ENCODE results near the gene ATXN1L. TPM values are rescaled to one million over a fixed set of nuclear protein-coding genes. Genes with fewer than 3 reads are reported as not detected.

ATXN1L gene
- total and polyA plus RNA-seq, 10 donors: 3.1 to 37.5 (median 28.0) TPM

GRCh38 chr16:71878911-71879310 lies 33.1 kb downstream of the ATXN1L start:
- no peak for DNase-seq
- intact Hi-C loops (cut with DNase I; ENCODE audit: low total_unique reads): no loop called here
- 61 to 83% (median 74%) methylated on average over 4 of the region's 4 CpGs for WGBS, 5 donors
- Histone ChIP-seq H3K4me3 (no peak overlapping the region), H3K27ac (no peak overlapping the region), H3K36me3 (peaks cover 0 to 64% (median 17%) of the 10 kb centered on the region in 6 donors), H3K9me3 (no peaks in the 10 kb centered on the region), H3K27me3 (replicated peaks in 1 of 7) (no peaks in the 10 kb centered on the region), H3K4me1 (peaks cover 27 to 42% (median 37%) of the 10 kb centered on the region in 6 donors)
- no peak for TF ChIP-seq POLR2A (IDR thresholded peaks at IDR 0.05)

- TF ChIP-seq CTCF (IDR thresholded peaks at IDR 0.05 in 8 of 11, conservative IDR thresholded peaks at IDR 0.05 in 3 of 11) (no peak), POLR2A (IDR thresholded peaks at IDR 0.05) (no peak), POLR2AphosphoS5 (IDR thresholded peaks at IDR 0.05) (no peak)
- Histone ChIP-seq H3K9me3 (no peaks in the 10 kb centered on the region), H3K4me3 (peak overlapping the region in 1 of 8 donors; percentile 99), H3K27ac (peak overlapping the region in 4 of 8 donors; percentile 92 to 97 (median 95)), H3K36me3 (peaks cover 0 to 51% (median 14%) of the 10 kb centered on the region in 6 donors), H3K4me1 (peaks cover 31 to 50% (median 44%) of the 10 kb centered on the region in 6 donors), H3K27me3 (replicated peaks in 1 of 7) (no peaks in the 10 kb centered on the region)
- intact Hi-C loops (cut with DNase I; ENCODE audit: low total_unique reads): no loop called here
- DNase-seq: no peak
- 30 to 43% (median 41%) methylated on average over 4 of the region's 4 CpGs for WGBS, 5 donors
Measured at GRCh38 chr16:71880176-71880575, 34.4 kb downstream of the ATXN1L start.

- Histone ChIP-seq H3K27me3 (replicated peaks in 1 of 7) (no peaks in the 10 kb centered on the region), H3K4me3 (peak overlapping the region; percentile 64 to 99 (median 90)), H3K4me1 (peaks cover 31 to 56% (median 48%) of the 10 kb centered on the region in 6 donors), H3K9me3 (no peaks in the 10 kb centered on the region), H3K27ac (peak overlapping the region; percentile 78 to 97 (median 92)), H3K36me3 (peaks cover 0 to 26% (median 3%) of the 10 kb centered on the region in 6 donors)
- DNase-seq: no peak
- 6 to 11% (median 8%) methylated on average over 9 of the region's 9 CpGs for WGBS, 5 donors
- intact Hi-C loops (cut with DNase I; ENCODE audit: low total_unique reads): no loop called here
- TF ChIP-seq POLR2A (IDR thresholded peaks at IDR 0.05) (no peak), CTCF (IDR thresholded peaks at IDR 0.05 in 8 of 11, conservative IDR thresholded peaks at IDR 0.05 in 3 of 11) (peak; percentile 88 to 98 (median 94)), POLR2AphosphoS5 (IDR thresholded peaks at IDR 0.05) (no peak)
Measured at GRCh38 chr16:71882505-71883167, 36.9 kb downstream of the ATXN1L start.

GRCh38 chr16:71883168-71883848 lies 37.5 kb downstream of the ATXN1L start:
- intact Hi-C loops (cut with DNase I; ENCODE audit: low total_unique reads): no loop called here
- H3K4me1 ChIP-seq: peaks cover 31 to 56% (median 48%) of the 10 kb centered on the region in 6 donors
- peaks cover 0 to 22% (median 3%) of the 10 kb centered on the region in 6 donors for H3K36me3 ChIP-seq
- peak; percentile 91 for DNase-seq
- TF ChIP-seq CTCF (IDR thresholded peaks at IDR 0.05 in 8 of 11, conservative IDR thresholded peaks at IDR 0.05 in 3 of 11) (peak in 4 of 11 experiments; percentile 43 to 65 (median 52)), POLR2AphosphoS5 (IDR thresholded peaks at IDR 0.05) (no peak)
- H3K9me3 ChIP-seq: no peaks in the 10 kb centered on the region
- peak overlapping the region; percentile 78 to 97 (median 92) for H3K27ac ChIP-seq
- peak overlapping the region; percentile 64 to 99 (median 90) for H3K4me3 ChIP-seq
- 1 to 2% (median 1%) methylated on average over 14 to 46 of the region's 46 CpGs for WGBS, 5 donors
- H3K27me3 ChIP-seq (replicated peaks in 1 of 7): no peaks in the 10 kb centered on the region
